Coronary artery (tissue), 2 donors: ENCODE measurements around the gene PAQR5.
A peak's percentile ranks its signal among the peaks of the same experiment; 100 is the strongest.

Experiments
- DNase-seq: peaks from one replicate; pipeline ENCODE4 v3.0.0-alpha.2; 2017; ENCODE audit warnings: low spot score
- H3K27ac ChIP-seq, 2 donors: fragments of 200-600 bp; sonication (generic); one replicate each; pipeline ENCODE4 v1.5.1; 2016 to 2019
- H3K4me3 ChIP-seq: fragments of 200-600 bp; sonication (generic); 2 replicates; pipeline ENCODE4 v1.5.1; 2016; ENCODE audit warnings: mild to moderate bottlenecking, moderate library complexity
- TF ChIP-seq, protein P1 (sequence below): fragments of 200-600 bp; sonication (generic); IDR thresholded peaks from one replicate; pipeline ENCODE4 v1.5.1; 2019; ENCODE audit warnings: antibody characterized with exemption

Gene PAQR5

GRCh38 chr15:69452692-69453521 is 154.2 kb downstream of the PAQR5 start, which contains the start of gene RPLP1:
TSS of gene RPLP1 (plus strand) at chr15:69452818. CDS start at chr15:69452949, 131 bp downstream.
- H3K27ac ChIP-seq = peak within 1 kb of the TSS; percentile 82 to 98
- H3K4me3 ChIP-seq = peak within 1 kb of the TSS; percentile 97
- TF ChIP-seq, protein P1, sequence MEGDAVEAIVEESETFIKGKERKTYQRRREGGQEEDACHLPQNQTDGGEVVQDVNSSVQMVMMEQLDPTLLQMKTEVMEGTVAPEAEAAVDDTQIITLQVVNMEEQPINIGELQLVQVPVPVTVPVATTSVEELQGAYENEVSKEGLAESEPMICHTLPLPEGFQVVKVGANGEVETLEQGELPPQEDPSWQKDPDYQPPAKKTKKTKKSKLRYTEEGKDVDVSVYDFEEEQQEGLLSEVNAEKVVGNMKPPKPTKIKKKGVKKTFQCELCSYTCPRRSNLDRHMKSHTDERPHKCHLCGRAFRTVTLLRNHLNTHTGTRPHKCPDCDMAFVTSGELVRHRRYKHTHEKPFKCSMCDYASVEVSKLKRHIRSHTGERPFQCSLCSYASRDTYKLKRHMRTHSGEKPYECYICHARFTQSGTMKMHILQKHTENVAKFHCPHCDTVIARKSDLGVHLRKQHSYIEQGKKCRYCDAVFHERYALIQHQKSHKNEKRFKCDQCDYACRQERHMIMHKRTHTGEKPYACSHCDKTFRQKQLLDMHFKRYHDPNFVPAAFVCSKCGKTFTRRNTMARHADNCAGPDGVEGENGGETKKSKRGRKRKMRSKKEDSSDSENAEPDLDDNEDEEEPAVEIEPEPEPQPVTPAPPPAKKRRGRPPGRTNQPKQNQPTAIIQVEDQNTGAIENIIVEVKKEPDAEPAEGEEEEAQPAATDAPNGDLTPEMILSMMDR = no peak
- DNase-seq = peak; percentile 96

- DNase-seq = no peak
- peak overlapping the region in 1 of 2 donors; percentile 9 for H3K27ac ChIP-seq
- TF ChIP-seq, protein P1 = no peak
- peak overlapping the region; percentile 97 for H3K4me3 ChIP-seq
Measured at GRCh38 chr15:69454953-69455352, 156.2 kb downstream of the PAQR5 start.

DNA sequence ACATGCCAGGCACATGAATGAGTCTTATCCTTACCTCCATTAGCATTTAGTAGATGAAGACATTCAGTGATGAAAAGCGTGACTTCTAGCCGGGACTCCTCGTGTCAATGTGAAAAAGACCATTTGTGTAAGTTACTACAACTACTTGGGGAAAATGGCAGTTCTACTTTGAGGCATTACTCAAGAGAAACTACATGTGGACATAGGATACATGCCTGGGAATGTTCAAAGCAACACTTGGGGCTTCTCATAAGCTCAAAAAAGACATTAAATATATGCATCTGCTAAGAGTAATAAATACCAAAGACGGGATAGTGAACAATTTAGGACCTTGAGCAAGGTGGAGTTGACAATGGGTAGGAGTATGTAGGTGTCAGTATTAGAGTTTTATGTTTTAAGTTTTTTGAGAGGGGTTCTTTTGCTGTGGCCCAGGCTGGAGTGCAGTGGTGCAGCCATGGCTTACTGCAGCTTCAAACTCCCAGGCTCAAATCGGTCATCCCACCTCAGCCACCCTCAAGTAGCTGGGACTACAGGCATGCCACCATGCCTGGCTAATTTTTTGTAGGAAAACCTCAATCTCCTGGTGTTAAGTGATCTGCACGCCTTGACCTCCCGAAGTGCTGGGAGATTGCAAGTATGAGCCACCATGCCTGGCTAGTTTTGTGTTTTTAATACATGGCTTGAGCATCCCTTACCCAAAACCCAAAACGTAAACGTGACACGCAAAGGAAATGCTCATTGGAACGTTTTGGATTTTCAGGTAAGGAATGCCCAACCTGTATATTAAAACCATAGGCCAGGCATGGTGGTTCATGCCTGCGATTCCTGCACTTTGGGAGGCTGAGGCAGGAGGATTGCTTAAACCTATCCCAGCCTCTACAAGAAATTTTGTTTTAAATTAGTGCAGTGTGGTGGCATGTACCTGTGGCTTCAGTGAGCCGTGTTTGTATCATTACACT is 157.8 kb downstream of the PAQR5 start:
- TF ChIP-seq, protein P1 = no peak
- H3K27ac ChIP-seq = no peak overlapping the region
- H3K4me3 ChIP-seq = no peak overlapping the region
- no peak for DNase-seq
